ENCODE data around the gene PSME2. TPM values are rescaled to one million over a fixed set of nuclear protein-coding genes. Genes with fewer than 3 reads are reported as not detected.

The PSME2 gene
- total and polyA plus RNA-seq, 2 of the 13 experiments (the other 11 are each of a cell fraction or from before 2014, with no cell fraction given), result 332 to 716 TPM

- TF ChIP-seq ZBTB20 (CRISPR knock-in tag; IDR thresholded peaks at IDR 0.05; ENCODE audit: borderline replicate concordance, low read depth) (peak; percentile 84; the same call in 1 of the 2 replicates), ZNF660 (CRISPR knock-in tag; IDR thresholded peaks at IDR 0.05; ENCODE audit: borderline replicate concordance, low read depth) (no peak; the same call in 1 of the 2 replicates), ZBTB46 (CRISPR knock-in tag; IDR thresholded peaks at IDR 0.05; ENCODE audit: borderline replicate concordance) (no peak; the same call in 1 of the 2 replicates), ZNF839 (CRISPR knock-in tag; IDR thresholded peaks at IDR 0.05; ENCODE audit: borderline replicate concordance) (peak; percentile 45; the same call in 1 of the 2 replicates), ZNF17 (CRISPR knock-in tag; IDR thresholded peaks at IDR 0.05) (peak; percentile 86; the same call in 1 of the 2 replicates), CHCHD3 (CRISPR knock-in tag; IDR thresholded peaks at IDR 0.05) (peak; percentile 30; the same call in 1 of the 2 replicates), TRIM22 (IDR thresholded peaks at IDR 0.05) (no peak), ZUFSP (CRISPR knock-in tag; IDR thresholded peaks at IDR 0.05; ENCODE audit: borderline replicate concordance) (no peak), ZBTB49 (CRISPR knock-in tag; IDR thresholded peaks at IDR 0.05; ENCODE audit: borderline replicate concordance) (no peak), MZF1 (CRISPR knock-in tag; IDR thresholded peaks at IDR 0.05; ENCODE audit: borderline replicate concordance) (peak; percentile 98), ZNF441 (CRISPR knock-in tag; IDR thresholded peaks at IDR 0.05; ENCODE audit: borderline replicate concordance) (no peak), MXD1 (CRISPR knock-in tag; IDR thresholded peaks at IDR 0.05) (0 out of 2 replicates have a peak, but pooled peaks have one; percentile 20), ERF (CRISPR knock-in tag; IDR thresholded peaks at IDR 0.05) (no peak), SKI (IDR thresholded peaks at IDR 0.05; ENCODE audit: partially characterized antibody) (no peak), ZNF256 (CRISPR knock-in tag; conservative IDR thresholded peaks at IDR 0.05) (0 out of 2 replicates have a peak, but pooled peaks have one; percentile 60), TCF12 (IDR thresholded peaks at IDR 0.05) (no peak), TCF12 (CRISPR knock-in tag; IDR thresholded peaks at IDR 0.05) (no peak), ZBTB42 (CRISPR knock-in tag; IDR thresholded peaks at IDR 0.05) (peak; percentile 86; the same call in 1 of the 2 replicates), KLF11 (CRISPR knock-in tag; IDR thresholded peaks at IDR 0.05) (no peak), ATF7 (IDR thresholded peaks at IDR 0.05) (no peak), ATF7 (CRISPR knock-in tag; IDR thresholded peaks at IDR 0.05) (peak; percentile 25; the same call in 1 of the 2 replicates), ZNF225 (CRISPR knock-in tag; IDR thresholded peaks at IDR 0.05) (peak; percentile 91; the same call in 1 of the 2 replicates)
Observed at GRCh38 chr14:24115422-24116127, 30.8 kb downstream of the PSME2 start (continued).
